Measurements from ENCODE around the gene NIPAL3. TPM values are rescaled to one million over a fixed set of nuclear protein-coding genes. Genes with fewer than 3 reads are reported as not detected.

NIPAL3 gene
- total RNA-seq, 1 experiment from 2014 or later, result 16.6 TPM

DNA sequence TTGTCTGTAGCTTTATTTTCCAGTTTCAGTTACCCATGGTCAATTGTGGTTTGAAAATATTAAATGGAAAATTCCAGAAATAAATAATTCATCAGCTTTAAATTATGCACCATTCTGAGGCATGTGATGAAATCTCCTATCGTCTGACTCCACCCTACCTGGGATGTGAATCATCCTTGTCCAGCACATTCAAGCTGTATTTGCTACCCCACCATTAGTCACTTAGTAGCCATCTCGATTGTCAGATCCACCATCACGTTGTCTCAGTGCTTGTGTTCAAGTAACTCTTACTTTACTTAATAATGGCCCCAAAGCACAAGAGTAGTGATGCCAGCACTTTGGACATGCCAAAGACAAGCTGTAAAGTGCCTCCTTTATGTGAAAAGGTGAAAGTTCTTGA, 6.1 kb upstream of the NIPAL3 start:
- no peak for DNase-seq (ENCODE audit: low read depth, low spot score)
- peak overlapping the region; percentile 40 for H3K4me2 ChIP-seq (ENCODE audit: low read length)
- no peak overlapping the region for H2AFZ ChIP-seq (ENCODE audit: low read depth, low read length, poor library complexity, severe bottlenecking)
- no peaks in the 10 kb centered on the region for H3K27me3 ChIP-seq (ENCODE audit: insufficient read depth, low read length)
- CTCF ChIA-PET, result interaction anchor here (1.1 to 2.4 kb wide), 4 partner anchors 18 to 259 kb away, joined by 4 to 20 read pairs (median 5); no protein-coding TSS in a partner anchor
- H4K20me1 ChIP-seq (ENCODE audit: insufficient read depth), result no peaks in the 10 kb centered on the region
- no peaks in the 10 kb centered on the region for H3K9me2 ChIP-seq (ENCODE audit: insufficient read depth)
- H3K9me3 ChIP-seq (ENCODE audit: control insufficient read depth in 1 of 2, insufficient read depth in 1 of 2, low read depth in 1 of 2, low read length in 2 of 2), result no peaks in the 10 kb centered on the region
- intact Hi-C loops (cut with micrococcal nuclease), result no loop called here
- POLR2A ChIA-PET, result no interaction called here
- no peaks in the 10 kb centered on the region for H3K79me2 ChIP-seq (ENCODE audit: insufficient read depth, low read length)
- H3K4me3 ChIP-seq (replicated peaks in 1 of 2; ENCODE audit: low read depth in 1 of 2, low read length in 2 of 2), result no peak overlapping the region
- no peak overlapping the region for H3K9ac ChIP-seq (ENCODE audit: low read length)
- H3K27ac ChIP-seq (ENCODE audit: low read depth, low read length), result no peak overlapping the region
- BruUV-seq (replicated peaks), result no TSS peak
- no peak for ATAC-seq
- no peaks in the 10 kb centered on the region for H3K36me3 ChIP-seq (ENCODE audit: control insufficient read depth in 1 of 2, insufficient read depth in 2 of 2, low read length in 2 of 2)
- no peak for TF ChIP-seq EZH2phosphoT487 (IDR thresholded peaks at IDR 0.05; ENCODE audit: borderline replicate concordance)
- TF ChIP-seq SIN3A (IDR thresholded peaks at IDR 0.05; ENCODE audit: low read depth), result no peak
- peak; percentile 53 for TF ChIP-seq FOSL1 (IDR thresholded peaks at IDR 0.05; ENCODE audit: low read depth)
- TF ChIP-seq POLR2A (IDR thresholded peaks at IDR 0.05; ENCODE audit: borderline replicate concordance, extremely low read depth, insufficient read depth, insufficient read length), result no peak
- TF ChIP-seq SP1 (IDR thresholded peaks at IDR 0.05; ENCODE audit: low read depth), result no peak
- TF ChIP-seq, protein P1, sequence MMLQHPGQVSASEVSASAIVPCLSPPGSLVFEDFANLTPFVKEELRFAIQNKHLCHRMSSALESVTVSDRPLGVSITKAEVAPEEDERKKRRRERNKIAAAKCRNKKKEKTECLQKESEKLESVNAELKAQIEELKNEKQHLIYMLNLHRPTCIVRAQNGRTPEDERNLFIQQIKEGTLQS (IDR thresholded peaks at IDR 0.05), result no peak
- no peak for TF ChIP-seq EZH2 (IDR thresholded peaks at IDR 0.05)
- no peak for TF ChIP-seq SRF (IDR thresholded peaks at IDR 0.05; ENCODE audit: low read depth)
- TF ChIP-seq JUND (IDR thresholded peaks at IDR 0.05), result no peak; the same call in 1 of the 2 replicates
- TF ChIP-seq, protein P2, sequence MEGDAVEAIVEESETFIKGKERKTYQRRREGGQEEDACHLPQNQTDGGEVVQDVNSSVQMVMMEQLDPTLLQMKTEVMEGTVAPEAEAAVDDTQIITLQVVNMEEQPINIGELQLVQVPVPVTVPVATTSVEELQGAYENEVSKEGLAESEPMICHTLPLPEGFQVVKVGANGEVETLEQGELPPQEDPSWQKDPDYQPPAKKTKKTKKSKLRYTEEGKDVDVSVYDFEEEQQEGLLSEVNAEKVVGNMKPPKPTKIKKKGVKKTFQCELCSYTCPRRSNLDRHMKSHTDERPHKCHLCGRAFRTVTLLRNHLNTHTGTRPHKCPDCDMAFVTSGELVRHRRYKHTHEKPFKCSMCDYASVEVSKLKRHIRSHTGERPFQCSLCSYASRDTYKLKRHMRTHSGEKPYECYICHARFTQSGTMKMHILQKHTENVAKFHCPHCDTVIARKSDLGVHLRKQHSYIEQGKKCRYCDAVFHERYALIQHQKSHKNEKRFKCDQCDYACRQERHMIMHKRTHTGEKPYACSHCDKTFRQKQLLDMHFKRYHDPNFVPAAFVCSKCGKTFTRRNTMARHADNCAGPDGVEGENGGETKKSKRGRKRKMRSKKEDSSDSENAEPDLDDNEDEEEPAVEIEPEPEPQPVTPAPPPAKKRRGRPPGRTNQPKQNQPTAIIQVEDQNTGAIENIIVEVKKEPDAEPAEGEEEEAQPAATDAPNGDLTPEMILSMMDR (IDR thresholded peaks at IDR 0.05 in 2 of 3, conservative IDR thresholded peaks at IDR 0.05 in 1 of 3; ENCODE audit: borderline replicate concordance in 1 of 3, insufficient read depth in 1 of 3, low read depth in 2 of 3, low read length in 2 of 3), result no peak
- TF ChIP-seq CBX3 (IDR thresholded peaks at IDR 0.05; ENCODE audit: low read depth), result peak; percentile 60; the same call in 1 of the 2 replicates
- TF ChIP-seq, protein P3, sequence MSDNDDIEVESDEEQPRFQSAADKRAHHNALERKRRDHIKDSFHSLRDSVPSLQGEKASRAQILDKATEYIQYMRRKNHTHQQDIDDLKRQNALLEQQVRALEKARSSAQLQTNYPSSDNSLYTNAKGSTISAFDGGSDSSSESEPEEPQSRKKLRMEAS (IDR thresholded peaks at IDR 0.05), result no peak; the same call in 1 of the 2 replicates
- no peak for TF ChIP-seq TCF7L2 (IDR thresholded peaks at IDR 0.05; ENCODE audit: borderline replicate concordance, extremely low read depth, insufficient read depth, insufficient read length)
- TF ChIP-seq ZFX (IDR thresholded peaks at IDR 0.05), result no peak
- no peak for TF ChIP-seq RAD21 (IDR thresholded peaks at IDR 0.05; ENCODE audit: low read depth)
- TF ChIP-seq ELF1 (IDR thresholded peaks at IDR 0.05; ENCODE audit: borderline replicate concordance, low read depth), result no peak
- TF ChIP-seq EGR1 (IDR thresholded peaks at IDR 0.05; ENCODE audit: low read depth), result no peak
- peak; percentile 76 for TF ChIP-seq CEBPB (IDR thresholded peaks at IDR 0.05; ENCODE audit: low read depth)
- TF ChIP-seq POLR2AphosphoS5 (IDR thresholded peaks at IDR 0.05; ENCODE audit: low read depth, low read length), result 0 out of 2 replicates have a peak, but pooled peaks have one; percentile 18
- TF ChIP-seq, protein P4, sequence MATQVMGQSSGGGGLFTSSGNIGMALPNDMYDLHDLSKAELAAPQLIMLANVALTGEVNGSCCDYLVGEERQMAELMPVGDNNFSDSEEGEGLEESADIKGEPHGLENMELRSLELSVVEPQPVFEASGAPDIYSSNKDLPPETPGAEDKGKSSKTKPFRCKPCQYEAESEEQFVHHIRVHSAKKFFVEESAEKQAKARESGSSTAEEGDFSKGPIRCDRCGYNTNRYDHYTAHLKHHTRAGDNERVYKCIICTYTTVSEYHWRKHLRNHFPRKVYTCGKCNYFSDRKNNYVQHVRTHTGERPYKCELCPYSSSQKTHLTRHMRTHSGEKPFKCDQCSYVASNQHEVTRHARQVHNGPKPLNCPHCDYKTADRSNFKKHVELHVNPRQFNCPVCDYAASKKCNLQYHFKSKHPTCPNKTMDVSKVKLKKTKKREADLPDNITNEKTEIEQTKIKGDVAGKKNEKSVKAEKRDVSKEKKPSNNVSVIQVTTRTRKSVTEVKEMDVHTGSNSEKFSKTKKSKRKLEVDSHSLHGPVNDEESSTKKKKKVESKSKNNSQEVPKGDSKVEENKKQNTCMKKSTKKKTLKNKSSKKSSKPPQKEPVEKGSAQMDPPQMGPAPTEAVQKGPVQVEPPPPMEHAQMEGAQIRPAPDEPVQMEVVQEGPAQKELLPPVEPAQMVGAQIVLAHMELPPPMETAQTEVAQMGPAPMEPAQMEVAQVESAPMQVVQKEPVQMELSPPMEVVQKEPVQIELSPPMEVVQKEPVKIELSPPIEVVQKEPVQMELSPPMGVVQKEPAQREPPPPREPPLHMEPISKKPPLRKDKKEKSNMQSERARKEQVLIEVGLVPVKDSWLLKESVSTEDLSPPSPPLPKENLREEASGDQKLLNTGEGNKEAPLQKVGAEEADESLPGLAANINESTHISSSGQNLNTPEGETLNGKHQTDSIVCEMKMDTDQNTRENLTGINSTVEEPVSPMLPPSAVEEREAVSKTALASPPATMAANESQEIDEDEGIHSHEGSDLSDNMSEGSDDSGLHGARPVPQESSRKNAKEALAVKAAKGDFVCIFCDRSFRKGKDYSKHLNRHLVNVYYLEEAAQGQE (IDR thresholded peaks at IDR 0.05; ENCODE audit: low read depth), result no peak
- TF ChIP-seq, protein P5, sequence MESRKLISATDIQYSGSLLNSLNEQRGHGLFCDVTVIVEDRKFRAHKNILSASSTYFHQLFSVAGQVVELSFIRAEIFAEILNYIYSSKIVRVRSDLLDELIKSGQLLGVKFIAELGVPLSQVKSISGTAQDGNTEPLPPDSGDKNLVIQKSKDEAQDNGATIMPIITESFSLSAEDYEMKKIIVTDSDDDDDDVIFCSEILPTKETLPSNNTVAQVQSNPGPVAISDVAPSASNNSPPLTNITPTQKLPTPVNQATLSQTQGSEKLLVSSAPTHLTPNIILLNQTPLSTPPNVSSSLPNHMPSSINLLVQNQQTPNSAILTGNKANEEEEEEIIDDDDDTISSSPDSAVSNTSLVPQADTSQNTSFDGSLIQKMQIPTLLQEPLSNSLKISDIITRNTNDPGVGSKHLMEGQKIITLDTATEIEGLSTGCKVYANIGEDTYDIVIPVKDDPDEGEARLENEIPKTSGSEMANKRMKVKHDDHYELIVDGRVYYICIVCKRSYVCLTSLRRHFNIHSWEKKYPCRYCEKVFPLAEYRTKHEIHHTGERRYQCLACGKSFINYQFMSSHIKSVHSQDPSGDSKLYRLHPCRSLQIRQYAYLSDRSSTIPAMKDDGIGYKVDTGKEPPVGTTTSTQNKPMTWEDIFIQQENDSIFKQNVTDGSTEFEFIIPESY (IDR thresholded peaks at IDR 0.05; ENCODE audit: extremely low read depth, insufficient replicate concordance, low read length), result no peak
- RAD21 ChIA-PET (ENCODE audit: low non-redundant PET in 1 of 2, low total read pairs in 2 of 2, uncharacterized antibody in 2 of 2, unreplicated experiment in 2 of 2), result no interaction called here
- peaks cover 13 to 48% of the 10 kb centered on the region in 2 experiments for H3K4me1 ChIP-seq (ENCODE audit: control insufficient read depth in 1 of 2, insufficient read depth in 2 of 2, low read length in 2 of 2)

Measured in HCT116 (cell line).